GM12878 (cell line): ENCODE results near the gene SULT1C4. TPM values are rescaled to one million over a fixed set of nuclear protein-coding genes. Genes with fewer than 3 reads are reported as not detected.

Experiments used
- ATAC-seq: fragments of 200-7000 bp; cut with Tn5 transposase; 3 replicates; pipeline ENCODE4 v1.9.1; 2020; ENCODE audit warnings: mild to moderate bottlenecking, moderate library complexity
- BruUV-seq: library from RNA; stranded (reverse); fragments of 400-500 nt; replicated peaks from 2 replicates; lab custom pipeline; 2021; lab: Mats Ljungman, UMichigan
- CTCF ChIA-PET: fragments of 300-600 bp; sonication (Branson Sonifier 250); formaldehyde crosslinking; extraction: SDS; loops from one replicate; lab custom pipeline; 2021; ENCODE audit warnings: inconsistent platforms; lab: Yijun Ruan, JAX
- POLR2A ChIA-PET: fragments of 350-600 bp; formaldehyde crosslinking; extraction: SDS; loops from one replicate; lab custom pipeline; 2021; ENCODE audit warnings: inconsistent platforms; lab: Charles Lee
- RAD21 ChIA-PET: fragments of 300-600 bp; sonication (Branson Sonifier 250); formaldehyde crosslinking; loops from one replicate; lab custom pipeline; 2023; ENCODE audit warnings: antibody characterized with exemption; ENCODE audit not compliant: unreplicated experiment; lab: Charles Lee
- SMC1A ChIA-PET: fragments of 300-600 bp; sonication (Branson Sonifier 250); formaldehyde crosslinking; loops from one replicate; lab custom pipeline; 2023; ENCODE audit not compliant: unreplicated experiment, uncharacterized antibody; lab: Charles Lee
- DNase-seq: peaks from one replicate; pipeline ENCODE4 v3.0.0-alpha.2; 2011; ENCODE audit warnings: low read depth, low spot score
- FAIRE-seq: peaks from 3 replicates; lab custom pipeline; 2011; peaks lifted over from hg19 to GRCh38; lab: Jason Lieb, UNC
- H2AFZ ChIP-seq: 2 replicates; pipeline ENCODE4 v1.6.0; 2011; ENCODE audit warnings: low read depth, low read length, control low read depth; ENCODE audit not compliant: control insufficient read depth
- H3K27ac ChIP-seq: 2 replicates; pipeline ENCODE4 v1.5.1; 2011; ENCODE audit warnings: control low read depth; ENCODE audit not compliant: control insufficient read depth, insufficient read depth
- H3K27me3 ChIP-seq, 2 experiments: replicated peaks in 1 of 2; 2 replicates each; pipeline versions ENCODE4 v1.6.0 to v1.6.1; 2011; ENCODE audit warnings: low read length in 1 of 2; ENCODE audit not compliant: control insufficient read depth in 2 of 2, insufficient read depth in 2 of 2
- H3K36me3 ChIP-seq, 2 experiments: 2 replicates each; pipeline ENCODE4 v1.5.1; 2011; ENCODE audit warnings: low read length in 1 of 2; ENCODE audit not compliant: control insufficient read depth in 2 of 2, insufficient read depth in 2 of 2
- H3K4me1 ChIP-seq: 2 replicates; pipeline ENCODE4 v1.6.1; 2011; ENCODE audit warnings: mild to moderate bottlenecking, low read length, moderate library complexity, mixed read lengths; ENCODE audit not compliant: control insufficient read depth, insufficient read depth
- H3K4me2 ChIP-seq: 2 replicates; pipeline ENCODE4 v1.6.0; 2011; ENCODE audit warnings: control low read depth; ENCODE audit not compliant: control insufficient read depth, insufficient read depth
- H3K4me3 ChIP-seq: fragments of 200-600 bp; sonication (generic); 2 replicates; pipeline ENCODE4 v1.5.1; 2016
- H3K79me2 ChIP-seq: 2 replicates; pipeline ENCODE4 v1.6.0; 2011; ENCODE audit warnings: low read length; ENCODE audit not compliant: control insufficient read depth, insufficient read depth
- H3K9ac ChIP-seq: 2 replicates; pipeline ENCODE4 v1.8.0; 2011; ENCODE audit warnings: low read length, control low read depth, mixed read lengths; ENCODE audit not compliant: control insufficient read depth, insufficient read depth
- H3K9me3 ChIP-seq: replicated peaks from 3 replicates; pipeline ENCODE4 v1.5.1; 2011; ENCODE audit warnings: mild to moderate bottlenecking, low read length; ENCODE audit not compliant: control insufficient read depth, insufficient read depth
- H4K20me1 ChIP-seq: 2 replicates; pipeline ENCODE4 v1.6.0; 2011; ENCODE audit not compliant: control insufficient read depth, insufficient read depth
- CBX3 ChIP-seq: fragments of 200-600 bp; sonication (generic); IDR thresholded peaks from 2 replicates; pipeline ENCODE4 v1.6.1; 2016; ENCODE audit warnings: low read depth, borderline replicate concordance
- EP300 ChIP-seq, 2 experiments: fragments of 150-350 bp in 1 of 2; IDR thresholded peaks; 2 replicates each; pipeline ENCODE4 v1.6.1; 2011 to 2012; ENCODE audit warnings: low read depth in 2 of 2, low read length in 2 of 2, borderline replicate concordance in 1 of 2, improper control_type of control experiment in 1 of 2, inconsistent platforms in 1 of 2; ENCODE audit not compliant: control insufficient read depth in 1 of 2
- JUNB ChIP-seq: IDR thresholded peaks from 2 replicates; pipeline ENCODE4 v1.6.1; 2016; ENCODE audit warnings: antibody characterized with exemption, mild to moderate bottlenecking
- KLF5 ChIP-seq: fragments of 450-650 bp; IDR thresholded peaks from 2 replicates; pipeline ENCODE4 v1.6.1; 2014; ENCODE audit warnings: mild to moderate bottlenecking; ENCODE audit not compliant: partially characterized antibody
- RELA ChIP-seq: fragments of 450-650 bp; IDR thresholded peaks from 2 replicates; pipeline ENCODE4 v1.8.0; 2014; ENCODE audit warnings: borderline replicate concordance; ENCODE audit not compliant: partially characterized antibody
- RUNX3 ChIP-seq: IDR thresholded peaks from 2 replicates; pipeline ENCODE4 v1.6.1; 2012; ENCODE audit warnings: low read length, inconsistent platforms
- SIX5 ChIP-seq: IDR thresholded peaks from 2 replicates; pipeline ENCODE4 v1.6.1; 2011; ENCODE audit warnings: mild to moderate bottlenecking, low read depth, low read length, moderate library complexity; ENCODE audit not compliant: severe bottlenecking
- TCF7 ChIP-seq: IDR thresholded peaks from 2 replicates; pipeline ENCODE4 v1.6.1; 2014; ENCODE audit warnings: antibody characterized with exemption, borderline replicate concordance
- WGBS: methylation state at CpG from one replicate; pipeline ENCODE4 v1.1.6; 2016; ENCODE audit warnings: low lambda C conversion rate; ENCODE audit not compliant: insufficient replicate concordance, insufficient coverage; ENCODE audit errors: missing lambda C conversion rate; 5-methylcytosine and 5-hydroxymethylcytosine counted together
- in situ Hi-C: fragments of 300-500 bp; cut with MboI; formaldehyde crosslinking; loops from 9 replicates; pipeline ENCODE4 v1.14.3; 2018; ENCODE audit warnings: mixed read lengths
- intact Hi-C: fragments of 100-400 bp; cut with micrococcal nuclease; formaldehyde crosslinking; loops from one replicate; pipeline ENCODE4 v1.14.2; 2022; ENCODE audit not compliant: unreplicated experiment
- polyA plus RNA-seq, 11 experiments: library from polyadenylated mRNA; depleted of rRNA in 4 of 11; unstranded in 6 of 11; stranded (reverse) in 5 of 11; fragments of >200 nt; fragmentation: Nextera tagmentation in 4 of 11; fragmentation: Illumina TruSeq in 1 of 11; extraction: Ambion mirVana in 4 of 11; extraction: Trizol in 1 of 11; gene quantifications; 1 replicate in 1 of 11; 2 replicates in 10 of 11; pipeline versions ENCODE4 v1.2.1 to v1.2.3, GENCODE V29; 2011 to 2016; ENCODE audit warnings: inconsistent platforms in 2 of 11, missing spikeins in 2 of 11, low read depth in 1 of 11
- total RNA-seq, 4 experiments: library from RNA; depleted of rRNA in 3 of 4; stranded (reverse); fragments of >200 nt in 3 of 4; fragmentation: Illumina TruSeq in 1 of 4; extraction: Trizol in 1 of 4; gene quantifications; 2 replicates each; pipeline versions ENCODE4 v1.2.1 to v1.2.3, GENCODE V29; 2013 to 2021
- TF ChIP-seq, protein P1 (sequence below): fragments of 450-650 bp; IDR thresholded peaks from 2 replicates; pipeline ENCODE4 v1.6.1; 2016; ENCODE audit warnings: mild to moderate bottlenecking

SULT1C4 gene
- total and polyA plus RNA-seq, 10 of the 15 experiments (the other 5 are each of a cell fraction or from before 2014, with no cell fraction given) = 0.04 TPM; not detected in 9

DNA sequence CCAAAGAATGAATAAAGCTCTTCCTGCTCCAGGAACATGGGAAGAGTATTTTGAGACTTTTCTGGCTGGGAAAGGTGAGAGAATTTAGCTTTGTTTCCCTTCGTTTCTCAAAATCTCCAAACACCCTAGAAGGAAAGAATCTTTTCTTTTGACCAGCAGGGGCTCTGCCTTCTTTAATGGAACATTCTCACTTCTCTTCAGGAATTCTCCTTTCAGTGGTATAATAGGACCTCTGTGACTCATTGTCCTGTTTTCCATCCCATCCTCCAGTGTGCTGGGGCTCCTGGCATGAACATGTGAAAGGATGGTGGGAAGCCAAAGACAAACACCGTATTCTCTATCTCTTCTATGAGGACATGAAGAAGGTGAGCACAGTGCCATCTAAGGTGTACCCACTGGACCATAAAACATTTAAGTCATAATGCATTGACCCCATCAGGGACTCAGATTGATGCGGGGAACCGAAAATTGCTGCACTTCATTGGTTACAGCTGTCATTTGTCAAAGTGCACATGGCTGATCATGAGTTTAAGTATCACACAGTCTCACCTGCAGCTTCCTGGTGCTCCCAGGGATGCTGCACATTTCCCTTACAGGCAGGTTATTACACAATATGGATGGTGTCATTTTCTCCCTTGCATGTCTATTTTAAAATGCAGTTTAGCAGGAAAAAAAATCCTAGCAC is 5.5 kb downstream of the SULT1C4 start (continued):
- peak in 1 of 2 experiments; percentile 27; a peak in 1 of 4 replicates for TF ChIP-seq EP300 (IDR thresholded peaks at IDR 0.05; ENCODE audit: borderline replicate concordance in 1 of 2, control insufficient read depth in 1 of 2, low read depth in 2 of 2, low read length in 2 of 2)

DNA sequence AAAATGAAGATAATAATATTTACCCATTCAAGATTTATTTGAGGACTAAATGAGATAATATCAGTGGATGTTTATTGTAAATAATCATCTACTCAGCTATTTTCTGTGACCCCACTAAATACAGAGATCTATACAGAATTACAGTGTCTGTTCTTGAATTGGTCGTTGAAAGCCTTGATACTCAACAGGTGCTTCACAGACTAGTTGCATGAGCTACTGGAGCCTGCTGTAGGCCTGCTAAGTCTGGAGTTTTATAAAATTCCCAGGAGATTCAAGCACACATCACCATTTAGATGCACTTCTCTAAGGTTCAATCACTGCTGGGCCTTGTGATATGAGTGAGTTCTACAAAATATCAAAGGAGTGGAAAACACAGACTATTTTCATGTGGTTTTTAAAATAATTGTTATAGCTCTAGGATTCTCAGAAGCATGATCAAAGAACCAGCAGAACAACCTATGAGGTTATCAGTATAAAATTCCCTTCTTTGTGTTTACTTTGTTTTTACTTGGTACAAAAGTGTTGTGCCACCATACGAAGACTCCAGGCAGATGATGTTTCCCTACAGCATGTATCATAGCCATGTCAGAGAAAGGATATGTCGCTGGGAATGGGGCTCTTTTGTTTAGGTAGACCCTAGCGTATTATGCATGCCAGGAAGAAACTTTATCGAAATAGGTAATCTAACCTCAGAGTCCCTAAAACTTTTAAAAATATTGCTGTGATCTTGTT is 7.1 kb downstream of the SULT1C4 start:
- intact Hi-C loops = no loop called here
- POLR2A ChIA-PET = interaction anchor here (0.5 to 0.8 kb wide), 2 partner anchors 11 to 75 kb away, joined by 3 to 6 read pairs; no protein-coding TSS in a partner anchor
- DNase-seq (no peak), ATAC-seq (peak; percentile 14), FAIRE-seq (no peak)
- TF ChIP-seq CBX3 (no peak), RUNX3 (peak; percentile 71), SIX5 (no peak), TCF7 (peak; percentile 86), JUNB (peak; percentile 25; the same call in 1 of the 2 replicates), KLF5 (no peak), RELA (no peak)
- TF ChIP-seq, protein P1, sequence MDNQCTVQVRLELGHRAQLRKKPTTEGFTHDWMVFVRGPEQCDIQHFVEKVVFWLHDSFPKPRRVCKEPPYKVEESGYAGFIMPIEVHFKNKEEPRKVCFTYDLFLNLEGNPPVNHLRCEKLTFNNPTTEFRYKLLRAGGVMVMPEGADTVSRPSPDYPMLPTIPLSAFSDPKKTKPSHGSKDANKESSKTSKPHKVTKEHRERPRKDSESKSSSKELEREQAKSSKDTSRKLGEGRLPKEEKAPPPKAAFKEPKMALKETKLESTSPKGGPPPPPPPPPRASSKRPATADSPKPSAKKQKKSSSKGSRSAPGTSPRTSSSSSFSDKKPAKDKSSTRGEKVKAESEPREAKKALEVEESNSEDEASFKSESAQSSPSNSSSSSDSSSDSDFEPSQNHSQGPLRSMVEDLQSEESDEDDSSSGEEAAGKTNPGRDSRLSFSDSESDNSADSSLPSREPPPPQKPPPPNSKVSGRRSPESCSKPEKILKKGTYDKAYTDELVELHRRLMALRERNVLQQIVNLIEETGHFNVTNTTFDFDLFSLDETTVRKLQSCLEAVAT = no peak
- H3K9me3 ChIP-seq = no peaks in the 10 kb centered on the region; the same call in 2 of the 3 replicates
- CTCF ChIA-PET = interaction anchor here (1.2 to 2.6 kb wide), 4 partner anchors 12 to 252 kb away, joined by 3 to 11 read pairs (median 4); no protein-coding TSS in a partner anchor
- no peaks in the 10 kb centered on the region for H3K79me2 ChIP-seq
- 68% methylated on average over 5 of the region's 5 CpGs for WGBS
- SMC1A ChIA-PET = interaction anchor here (0.9 to 2.4 kb wide), 11 partner anchors 9 to 252 kb away, joined by 3 to 12 read pairs (median 3); no protein-coding TSS in a partner anchor
- H2AFZ ChIP-seq = no peak overlapping the region
- no peaks in the 10 kb centered on the region for H3K4me1 ChIP-seq
- RAD21 ChIA-PET = interaction anchor here (0.7 to 1.9 kb wide), 3 partner anchors 11 to 191 kb away, joined by 3 to 7 read pairs (median 6); partner anchors contain the start of gene GCC2
- H3K9ac ChIP-seq = no peak overlapping the region
- no peak overlapping the region for H3K27ac ChIP-seq
- no peak overlapping the region for H3K4me2 ChIP-seq
- BruUV-seq = no TSS peak
- H3K27me3 ChIP-seq = no peaks in the 10 kb centered on the region
- in situ Hi-C loops = no loop called here
- no peaks in the 10 kb centered on the region for H4K20me1 ChIP-seq
- no peak overlapping the region for H3K4me3 ChIP-seq
- no peaks in the 10 kb centered on the region for H3K36me3 ChIP-seq
